ENCODE data around the gene PIK3C2G.

GRCh38 chr12:18468246-18469075, 207.1 kb downstream of the PIK3C2G start:
- no peak for TF ChIP-seq CTCF (IDR thresholded peaks at IDR 0.05)
- no peak for TF ChIP-seq POLR2A (IDR thresholded peaks at IDR 0.05)

All from lower leg skin (tissue), 3 donors.